ENCODE results near the gene ETV3. TPM values are rescaled to one million over a fixed set of nuclear protein-coding genes. Genes with fewer than 3 reads are reported as not detected.

ETV3 gene
- total RNA-seq, 4 donors from 2014 or later, result 4.4 to 30.1 (median 19.6) TPM

DNA sequence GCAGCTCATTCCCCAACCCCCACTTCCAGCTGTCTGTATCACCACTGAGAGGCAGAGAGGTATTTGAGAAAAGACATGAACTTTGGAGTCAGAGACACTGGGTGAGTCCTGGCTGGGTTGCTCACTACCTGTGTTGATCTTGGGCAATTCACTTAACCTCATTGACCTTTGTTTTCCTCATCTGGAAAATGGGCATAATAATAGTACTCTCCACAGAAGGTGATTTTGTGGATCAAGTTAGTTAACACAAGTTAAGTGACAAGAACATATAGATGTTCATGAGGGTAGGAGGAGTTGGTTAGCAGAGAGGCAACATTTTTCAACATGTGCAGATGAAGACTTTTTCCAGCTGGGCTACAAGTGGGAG is 21.5 kb downstream of the ETV3 start:
- intact Hi-C loops (cut with DNase I; ENCODE audit: low total_unique reads), result no loop called here

DNA sequence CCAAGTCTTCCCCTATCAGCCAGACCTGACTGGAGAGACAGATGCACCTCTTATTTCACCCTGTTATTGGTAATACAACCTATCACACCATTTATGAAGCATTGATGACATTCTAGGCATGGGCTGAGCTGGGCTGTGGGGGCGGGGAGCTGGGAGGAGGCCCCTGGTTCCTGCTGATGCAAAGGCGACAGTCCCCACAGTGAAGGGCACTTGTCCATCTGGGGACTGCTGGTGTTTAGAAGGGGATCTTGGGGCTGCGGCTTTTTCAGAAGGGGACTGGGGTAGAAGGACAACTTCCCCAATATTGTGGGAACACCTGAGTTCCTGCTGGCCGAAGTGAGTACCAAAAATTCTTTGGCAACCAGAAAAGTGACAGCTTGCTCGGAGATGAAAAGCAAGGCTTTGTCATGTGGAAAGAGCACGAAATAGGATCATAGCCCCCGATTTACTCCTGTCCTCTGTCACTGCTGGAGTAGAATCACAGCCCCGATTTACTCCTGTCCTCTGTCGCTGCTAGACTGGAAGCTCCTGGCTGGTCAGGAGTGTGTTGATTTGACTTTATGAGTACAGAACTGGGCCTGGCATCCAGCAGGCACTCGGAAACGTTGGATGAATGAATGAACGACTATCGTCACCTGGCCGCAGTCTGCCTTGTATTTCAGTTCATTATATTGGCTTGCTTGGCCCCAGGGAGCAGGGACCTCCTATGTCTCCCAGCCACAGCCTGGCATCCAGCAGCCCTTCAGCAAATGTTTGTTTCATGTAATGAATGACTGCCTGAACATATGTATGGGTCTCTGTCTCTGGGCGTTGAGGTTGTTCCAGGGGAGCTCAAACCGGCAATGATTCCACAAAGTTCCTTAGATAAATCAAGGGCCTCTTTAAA is 22.1 kb downstream of the ETV3 start:
- H3K4me3 ChIP-seq, result no peak overlapping the region
- H3K36me3 ChIP-seq, result no peaks in the 10 kb centered on the region
- H3K27ac ChIP-seq, result no peak overlapping the region
- no peaks in the 10 kb centered on the region for H3K9me3 ChIP-seq
- no peak for TF ChIP-seq POLR2A (IDR thresholded peaks at IDR 0.05)
- no peak for TF ChIP-seq CTCF (IDR thresholded peaks at IDR 0.05)
- intact Hi-C loops (cut with DNase I; ENCODE audit: low total_unique reads), result no loop called here
- DNase-seq, result no peak
- H3K27me3 ChIP-seq, result no peaks in the 10 kb centered on the region
- H3K4me1 ChIP-seq, result no peaks in the 10 kb centered on the region

More for the DNA sequence above, 21.5 kb downstream of the ETV3 start:
- TF ChIP-seq POLR2A (IDR thresholded peaks at IDR 0.05), result no peak
- no peak for TF ChIP-seq CTCF (IDR thresholded peaks at IDR 0.05)
- Histone ChIP-seq H3K4me1 (no peaks in the 10 kb centered on the region), H3K4me3 (no peak overlapping the region), H3K27ac (no peak overlapping the region), H3K27me3 (no peaks in the 10 kb centered on the region), H3K36me3 (no peaks in the 10 kb centered on the region), H3K9me3 (no peaks in the 10 kb centered on the region)
- DNase-seq, result no peak

- no peaks in the 10 kb centered on the region for H3K4me1 ChIP-seq
- no peaks in the 10 kb centered on the region for H3K9me3 ChIP-seq
- H3K27ac ChIP-seq, result no peak overlapping the region
- no peaks in the 10 kb centered on the region for H3K27me3 ChIP-seq
- H3K36me3 ChIP-seq, result no peaks in the 10 kb centered on the region
- no peak overlapping the region for H3K4me3 ChIP-seq
- no peak for TF ChIP-seq POLR2A (IDR thresholded peaks at IDR 0.05)
- no peak for TF ChIP-seq CTCF (IDR thresholded peaks at IDR 0.05)
- DNase-seq, result no peak
- intact Hi-C loops (cut with DNase I; ENCODE audit: low total_unique reads), result no loop called here
Observed at GRCh38 chr1:157115429-157115838, 22.8 kb downstream of the ETV3 start.

- Histone ChIP-seq H3K4me1 (no peaks in the 10 kb centered on the region), H3K9me3 (no peaks in the 10 kb centered on the region), H3K27me3 (no peaks in the 10 kb centered on the region), H3K27ac (no peak overlapping the region), H3K4me3 (no peak overlapping the region), H3K36me3 (no peaks in the 10 kb centered on the region)
- intact Hi-C loops (cut with DNase I; ENCODE audit: low total_unique reads), result no loop called here
- no peak for DNase-seq
- no peak for TF ChIP-seq POLR2A (IDR thresholded peaks at IDR 0.05)
- TF ChIP-seq CTCF (IDR thresholded peaks at IDR 0.05), result no peak
Observed at GRCh38 chr1:157114183-157115121, 23.7 kb downstream of the ETV3 start.

GRCh38 chr1:157113631-157114030 is 24.6 kb downstream of the ETV3 start:
- Histone ChIP-seq H3K36me3 (no peaks in the 10 kb centered on the region), H3K27me3 (no peaks in the 10 kb centered on the region), H3K27ac (no peak overlapping the region), H3K9me3 (no peaks in the 10 kb centered on the region), H3K4me3 (no peak overlapping the region), H3K4me1 (no peaks in the 10 kb centered on the region)
- TF ChIP-seq POLR2A (IDR thresholded peaks at IDR 0.05), result no peak
- no peak for TF ChIP-seq CTCF (IDR thresholded peaks at IDR 0.05)
- intact Hi-C loops (cut with DNase I; ENCODE audit: low total_unique reads), result no loop called here
- no peak for DNase-seq

Data from uterus (tissue), 4 donors.